ENCODE results near the gene RNF103.
"Not testable (repeated sequence)": the region's sequence is repeated elsewhere in the genome, so short reads cannot be mapped to it uniquely, and the experiment has no call there.

Gene RNF103, protein sequence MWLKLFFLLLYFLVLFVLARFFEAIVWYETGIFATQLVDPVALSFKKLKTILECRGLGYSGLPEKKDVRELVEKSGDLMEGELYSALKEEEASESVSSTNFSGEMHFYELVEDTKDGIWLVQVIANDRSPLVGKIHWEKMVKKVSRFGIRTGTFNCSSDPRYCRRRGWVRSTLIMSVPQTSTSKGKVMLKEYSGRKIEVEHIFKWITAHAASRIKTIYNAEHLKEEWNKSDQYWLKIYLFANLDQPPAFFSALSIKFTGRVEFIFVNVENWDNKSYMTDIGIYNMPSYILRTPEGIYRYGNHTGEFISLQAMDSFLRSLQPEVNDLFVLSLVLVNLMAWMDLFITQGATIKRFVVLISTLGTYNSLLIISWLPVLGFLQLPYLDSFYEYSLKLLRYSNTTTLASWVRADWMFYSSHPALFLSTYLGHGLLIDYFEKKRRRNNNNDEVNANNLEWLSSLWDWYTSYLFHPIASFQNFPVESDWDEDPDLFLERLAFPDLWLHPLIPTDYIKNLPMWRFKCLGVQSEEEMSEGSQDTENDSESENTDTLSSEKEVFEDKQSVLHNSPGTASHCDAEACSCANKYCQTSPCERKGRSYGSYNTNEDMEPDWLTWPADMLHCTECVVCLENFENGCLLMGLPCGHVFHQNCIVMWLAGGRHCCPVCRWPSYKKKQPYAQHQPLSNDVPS

GRCh38 chr2:86623494-86624266 lies at the start of gene RNF103:
RNF103 (minus strand) TSS chr2:86623865; CDS start chr2:86622886, 979 bp downstream.
- DNase-seq: peak; percentile 97

- DNase-seq: no peak
These were observed 49.3 kb upstream of the RNF103 start for GRCh38 chr2:86673011-86673410.

- no peak for DNase-seq
These were observed 48.4 kb upstream of the RNF103 start for GRCh38 chr2:86672027-86672545.

GRCh38 chr2:86671337-86671981 lies 47.8 kb upstream of the RNF103 start:
- DNase-seq: no peak

GRCh38 chr2:86669323-86669722 lies 45.7 kb upstream of the RNF103 start:
- DNase-seq: not testable (repeated sequence)

GRCh38 chr2:86661333-86661732 lies 37.7 kb upstream of the RNF103 start:
- peak; percentile 5 for DNase-seq

GRCh38 chr2:86650188-86650587 lies 26.5 kb upstream of the RNF103 start:
- DNase-seq: no peak

- DNase-seq: no peak
These were observed 25.7 kb upstream of the RNF103 start for GRCh38 chr2:86649119-86649947.

- no peak for DNase-seq
These were observed 25.0 kb upstream of the RNF103 start for GRCh38 chr2:86648681-86649080.

GRCh38 chr2:86646865-86647264 lies 23.2 kb upstream of the RNF103 start:
- no peak for DNase-seq

GRCh38 chr2:86646329-86646728 lies 22.7 kb upstream of the RNF103 start:
- DNase-seq: no peak

- no peak for DNase-seq
These were observed 22.1 kb upstream of the RNF103 start for GRCh38 chr2:86645752-86646151.

- DNase-seq: no peak
These were observed 15.0 kb upstream of the RNF103 start for GRCh38 chr2:86638712-86639111.

DNA sequence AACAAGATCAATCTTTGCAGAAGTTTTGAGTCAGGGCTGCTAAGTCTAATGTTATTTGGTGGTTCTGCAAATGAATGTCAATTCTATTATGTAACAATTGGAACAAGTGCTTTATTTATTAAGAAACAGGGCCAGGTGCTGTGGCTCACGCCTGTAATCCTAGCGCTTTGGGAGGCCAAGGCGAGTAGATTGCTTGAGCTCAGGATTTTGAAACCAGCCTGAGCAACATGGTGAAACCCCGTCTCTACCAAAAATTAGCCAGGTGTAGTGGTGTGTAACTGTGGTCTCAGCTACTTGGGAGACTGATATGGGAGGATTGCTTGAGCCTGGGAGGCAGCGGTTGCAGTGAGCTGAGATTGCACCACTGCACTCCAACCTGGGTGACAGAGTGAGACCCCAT lies 13.2 kb upstream of the RNF103 start:
- DNase-seq: peak; percentile 13

DNA sequence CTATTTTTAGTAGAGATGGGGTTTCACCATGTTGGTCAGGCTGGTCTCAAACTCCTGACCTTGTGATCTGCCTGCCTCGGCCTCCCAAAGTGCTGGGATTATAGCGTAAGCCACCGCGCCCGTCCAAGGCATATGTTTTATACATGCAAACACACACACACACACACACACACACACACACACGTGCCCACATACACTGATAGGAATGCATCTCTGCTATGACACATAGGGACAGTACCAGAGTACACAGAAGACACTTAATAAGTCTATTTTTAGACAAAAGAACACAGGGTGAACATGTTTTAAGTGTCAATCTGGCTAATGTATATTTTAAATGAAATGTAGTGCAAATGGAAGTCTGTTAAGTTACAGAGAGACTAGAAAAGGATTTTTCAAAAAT lies 10.7 kb upstream of the RNF103 start:
- DNase-seq: no peak

DNA sequence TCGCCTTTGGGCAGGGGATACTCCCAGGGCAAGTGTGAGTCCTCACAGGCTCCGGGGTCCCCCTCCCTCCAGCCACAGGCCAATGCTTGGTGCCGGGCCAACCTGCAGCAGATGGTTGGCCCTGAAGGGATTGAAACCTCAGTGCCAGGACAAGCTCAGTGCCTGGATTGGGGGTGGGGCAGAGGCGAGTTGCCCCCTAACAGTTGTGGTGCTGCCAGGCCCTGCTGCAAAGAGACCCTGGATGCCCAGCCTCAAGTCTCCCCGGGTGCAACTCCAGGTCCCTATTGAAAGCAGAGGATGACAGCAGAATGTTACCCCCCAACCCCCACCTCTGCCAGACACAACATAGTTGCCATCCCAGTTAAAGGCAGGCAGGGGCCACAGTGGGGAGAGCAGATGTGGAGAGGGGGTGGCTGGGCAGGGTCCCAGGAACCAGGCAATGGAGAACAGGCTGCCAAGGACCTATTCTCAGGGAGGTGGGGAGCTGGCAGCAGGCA lies 9.5 kb upstream of the RNF103 start:
- peak; percentile 10 for DNase-seq

- no peak for DNase-seq
These were observed 9.0 kb upstream of the RNF103 start for GRCh38 chr2:86632672-86633071.

DNA sequence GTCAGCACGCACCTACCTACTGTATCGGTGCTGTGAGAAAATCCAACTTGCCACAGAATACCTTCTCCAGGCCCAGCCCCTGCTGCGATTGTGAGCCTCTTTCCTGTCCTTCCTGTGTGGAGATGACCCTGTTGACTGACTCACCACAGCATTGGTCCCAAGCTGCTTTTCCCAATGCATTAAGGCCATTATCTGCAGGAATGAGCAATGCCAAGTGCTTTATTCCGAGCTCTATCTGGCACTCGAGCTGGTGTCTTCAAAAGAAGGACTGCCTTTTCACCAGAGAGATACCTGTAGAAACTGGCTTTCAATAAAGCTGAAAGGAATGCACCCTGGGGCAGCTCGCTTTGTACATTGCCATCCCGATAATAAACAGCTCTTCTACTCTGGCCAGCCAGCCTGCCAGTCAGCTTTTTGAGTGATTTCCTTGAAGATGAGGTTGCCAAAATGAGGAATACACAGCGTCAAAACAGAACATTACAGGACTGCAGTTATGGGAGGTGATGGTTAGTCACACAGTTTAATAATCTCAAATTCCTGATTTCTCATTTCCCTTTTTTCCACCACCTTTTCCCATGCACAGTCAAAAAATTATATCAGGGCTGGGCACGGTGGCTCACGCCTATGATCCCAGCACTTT lies 8.3 kb upstream of the RNF103 start:
- no peak for DNase-seq

DNA sequence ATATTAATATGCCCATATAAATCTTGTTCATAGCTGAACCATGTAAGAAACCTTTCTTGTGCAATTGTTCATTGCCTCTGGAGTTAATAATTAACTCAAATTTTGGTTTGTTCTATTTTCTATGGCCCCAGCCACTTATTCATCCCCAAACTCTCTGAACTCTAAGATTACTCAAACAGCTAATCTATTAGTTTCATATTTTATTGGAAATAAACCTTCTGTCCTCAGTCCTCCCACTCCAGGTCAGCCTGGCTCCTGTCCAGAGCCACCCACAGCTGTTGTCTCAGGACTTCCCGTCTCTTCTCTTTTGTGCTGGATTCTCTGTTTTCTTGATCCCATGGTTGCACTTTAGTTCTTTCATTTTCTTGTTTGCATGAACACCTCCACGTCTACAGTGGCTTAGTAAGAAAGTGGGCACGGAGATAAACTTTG lies 4.4 kb upstream of the RNF103 start:
- no peak for DNase-seq

DNA sequence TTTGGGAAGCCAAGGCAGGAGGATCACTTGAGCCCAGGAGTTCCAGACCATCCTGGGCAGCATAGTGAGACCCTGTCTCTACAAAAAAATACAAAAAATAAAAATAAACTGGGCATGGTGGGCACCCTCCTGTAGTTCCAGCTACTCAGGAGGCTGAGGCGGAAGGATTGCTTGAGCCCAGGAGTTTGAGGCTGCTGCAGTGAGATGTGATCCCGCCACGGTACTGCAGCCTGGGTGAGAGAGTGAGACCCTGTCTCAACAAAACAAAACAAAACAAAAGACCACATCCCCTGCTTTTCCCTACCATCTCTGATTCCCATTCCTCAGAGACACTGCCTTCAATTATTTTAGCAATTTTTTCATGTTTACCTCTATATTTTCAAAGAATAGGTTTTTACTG lies 3.9 kb upstream of the RNF103 start:
- DNase-seq: no peak

DNA sequence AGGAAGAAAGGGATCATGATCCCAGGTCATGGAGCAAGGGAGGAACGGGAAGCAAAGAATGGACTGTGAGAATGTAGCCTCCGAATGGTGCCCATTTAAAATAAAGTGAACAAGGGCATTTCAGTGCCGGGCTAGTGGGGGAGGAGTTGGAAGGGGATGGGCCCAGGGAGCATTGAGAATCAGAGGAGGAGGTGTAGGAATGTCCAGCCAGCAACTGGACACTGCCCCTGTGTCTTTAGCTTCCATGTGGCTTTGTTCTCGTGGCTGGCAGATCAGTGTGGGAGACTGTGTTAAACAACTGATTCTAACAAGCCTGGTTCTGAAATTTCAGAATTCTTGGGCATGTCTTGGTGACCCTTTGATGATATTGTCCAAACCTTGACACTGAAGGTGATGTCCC lies 1.4 kb upstream of the RNF103 start:
- DNase-seq: no peak

All from NCI-H82 (cell line).